ENCODE measurements around the gene ALKBH7. TPM values are rescaled to one million over a fixed set of nuclear protein-coding genes. Genes with fewer than 3 reads are reported as not detected.
"Not testable (repeated sequence)": the region's sequence is repeated elsewhere in the genome, so short reads cannot be mapped to it uniquely, and the experiment has no call there.

The ALKBH7 gene
- total RNA-seq, 1 donor from 2014 or later, result 75.2 TPM

- no peak overlapping the region for H3K4me3 ChIP-seq (ENCODE audit: low read length in 3 of 3)
- H3K27me3 ChIP-seq (ENCODE audit: control insufficient read depth in 3 of 3, insufficient read depth in 3 of 3, low read length in 3 of 3), result no peaks in the 10 kb centered on the region
- no peak overlapping the region for H3K27ac ChIP-seq (ENCODE audit: low read depth, low read length)
- H3K9ac ChIP-seq (ENCODE audit: low read depth in 1 of 3, low read length in 3 of 3), result no peak overlapping the region
- peaks cover 2 to 4% (median 3%) of the 10 kb centered on the region in 3 donors for H3K36me3 ChIP-seq (ENCODE audit: control insufficient read depth in 3 of 3, insufficient read depth in 3 of 3, low read length in 3 of 3)
- no peaks in the 10 kb centered on the region for H3K9me3 ChIP-seq (ENCODE audit: control insufficient read depth in 3 of 3, low read length in 3 of 3)
- H3K4me1 ChIP-seq (ENCODE audit: control insufficient read depth in 3 of 3, insufficient read depth in 3 of 3, low read length in 3 of 3), result peaks cover 14 to 15% (median 15%) of the 10 kb centered on the region in 3 donors
Observed at GRCh38 chr19:6394831-6395230, 22.2 kb downstream of the ALKBH7 start.

- Histone ChIP-seq H3K4me3 (ENCODE audit: low read length in 3 of 3) (no peak overlapping the region), H3K9me3 (ENCODE audit: control insufficient read depth in 3 of 3, low read length in 3 of 3) (no peaks in the 10 kb centered on the region), H3K9ac (ENCODE audit: low read depth in 1 of 3, low read length in 3 of 3) (no peak overlapping the region), H3K27me3 (ENCODE audit: control insufficient read depth in 3 of 3, insufficient read depth in 3 of 3, low read length in 3 of 3) (no peaks in the 10 kb centered on the region), H3K4me1 (ENCODE audit: control insufficient read depth in 3 of 3, insufficient read depth in 3 of 3, low read length in 3 of 3) (peaks cover 14 to 15% (median 15%) of the 10 kb centered on the region in 3 donors), H3K27ac (ENCODE audit: low read depth, low read length) (no peak overlapping the region), H3K36me3 (ENCODE audit: control insufficient read depth in 3 of 3, insufficient read depth in 3 of 3, low read length in 3 of 3) (no peaks in the 10 kb centered on the region)
Observed at GRCh38 chr19:6396305-6396704, 23.7 kb downstream of the ALKBH7 start.

GRCh38 chr19:6400062-6400944, 27.7 kb downstream of the ALKBH7 start:
- H3K9me3 ChIP-seq (ENCODE audit: control insufficient read depth in 3 of 3, low read length in 3 of 3); H3K4me1 ChIP-seq (ENCODE audit: control insufficient read depth in 3 of 3, insufficient read depth in 3 of 3, low read length in 3 of 3); H3K27ac ChIP-seq (ENCODE audit: low read depth, low read length); H3K27me3 ChIP-seq (ENCODE audit: control insufficient read depth in 3 of 3, insufficient read depth in 3 of 3, low read length in 3 of 3); H3K9ac ChIP-seq (ENCODE audit: low read depth in 1 of 3, low read length in 3 of 3); H3K4me3 ChIP-seq (ENCODE audit: low read length in 3 of 3); H3K36me3 ChIP-seq (ENCODE audit: control insufficient read depth in 3 of 3, insufficient read depth in 3 of 3, low read length in 3 of 3): not testable (repeated sequence)

- H3K9ac ChIP-seq (ENCODE audit: low read depth in 1 of 3, low read length in 3 of 3), result no peak overlapping the region
- no peaks in the 10 kb centered on the region for H3K9me3 ChIP-seq (ENCODE audit: control insufficient read depth in 3 of 3, low read length in 3 of 3)
- no peaks in the 10 kb centered on the region for H3K4me1 ChIP-seq (ENCODE audit: control insufficient read depth in 3 of 3, insufficient read depth in 3 of 3, low read length in 3 of 3)
- H3K36me3 ChIP-seq (ENCODE audit: control insufficient read depth in 3 of 3, insufficient read depth in 3 of 3, low read length in 3 of 3), result no peaks in the 10 kb centered on the region
- H3K4me3 ChIP-seq (ENCODE audit: low read length in 3 of 3), result no peak overlapping the region
- H3K27me3 ChIP-seq (ENCODE audit: control insufficient read depth in 3 of 3, insufficient read depth in 3 of 3, low read length in 3 of 3), result no peaks in the 10 kb centered on the region
- H3K27ac ChIP-seq (ENCODE audit: low read depth, low read length), result no peak overlapping the region
Observed at GRCh38 chr19:6402058-6402457, 29.5 kb downstream of the ALKBH7 start.

GRCh38 chr19:6402837-6403608, 30.4 kb downstream of the ALKBH7 start:
- Histone ChIP-seq H3K36me3 (ENCODE audit: control insufficient read depth in 3 of 3, insufficient read depth in 3 of 3, low read length in 3 of 3) (no peaks in the 10 kb centered on the region), H3K9ac (ENCODE audit: low read depth in 1 of 3, low read length in 3 of 3) (no peak overlapping the region), H3K27ac (ENCODE audit: low read depth, low read length) (no peak overlapping the region), H3K27me3 (ENCODE audit: control insufficient read depth in 3 of 3, insufficient read depth in 3 of 3, low read length in 3 of 3) (no peaks in the 10 kb centered on the region), H3K9me3 (ENCODE audit: control insufficient read depth in 3 of 3, low read length in 3 of 3) (no peaks in the 10 kb centered on the region), H3K4me1 (ENCODE audit: control insufficient read depth in 3 of 3, insufficient read depth in 3 of 3, low read length in 3 of 3) (no peaks in the 10 kb centered on the region), H3K4me3 (ENCODE audit: low read length in 3 of 3) (no peak overlapping the region)

- Histone ChIP-seq H3K9me3 (ENCODE audit: control insufficient read depth in 3 of 3, low read length in 3 of 3) (no peaks in the 10 kb centered on the region), H3K27me3 (ENCODE audit: control insufficient read depth in 3 of 3, insufficient read depth in 3 of 3, low read length in 3 of 3) (no peaks in the 10 kb centered on the region)
Observed at GRCh38 chr19:6406401-6406800, 33.8 kb downstream of the ALKBH7 start.

GRCh38 chr19:6409346-6409745, 36.8 kb downstream of the ALKBH7 start:
- no peaks in the 10 kb centered on the region for H3K27me3 ChIP-seq (ENCODE audit: control insufficient read depth in 3 of 3, insufficient read depth in 3 of 3, low read length in 3 of 3)
- H3K36me3 ChIP-seq (ENCODE audit: control insufficient read depth in 3 of 3, insufficient read depth in 3 of 3, low read length in 3 of 3), result peaks cover 4 to 6% (median 4%) of the 10 kb centered on the region in 3 donors
- no peak overlapping the region for H3K9ac ChIP-seq (ENCODE audit: low read depth in 1 of 3, low read length in 3 of 3)

More at GRCh38 chr19:6406401-6406800, 33.8 kb downstream of the ALKBH7 start:
- Histone ChIP-seq H3K4me3 (ENCODE audit: low read length in 3 of 3) (no peak overlapping the region), H3K36me3 (ENCODE audit: control insufficient read depth in 3 of 3, insufficient read depth in 3 of 3, low read length in 3 of 3) (no peaks in the 10 kb centered on the region), H3K27ac (ENCODE audit: low read depth, low read length) (no peak overlapping the region), H3K4me1 (ENCODE audit: control insufficient read depth in 3 of 3, insufficient read depth in 3 of 3, low read length in 3 of 3) (no peaks in the 10 kb centered on the region), H3K9ac (ENCODE audit: low read depth in 1 of 3, low read length in 3 of 3) (no peak overlapping the region)

GRCh38 chr19:6412061-6412446, 39.5 kb downstream of the ALKBH7 start:
- H3K27ac ChIP-seq (ENCODE audit: low read depth, low read length), result no peak overlapping the region

More at GRCh38 chr19:6409346-6409745, 36.8 kb downstream of the ALKBH7 start:
- H3K9me3 ChIP-seq (ENCODE audit: control insufficient read depth in 3 of 3, low read length in 3 of 3), result no peaks in the 10 kb centered on the region
- H3K4me3 ChIP-seq (ENCODE audit: low read length in 3 of 3), result no peak overlapping the region
- H3K27ac ChIP-seq (ENCODE audit: low read depth, low read length), result no peak overlapping the region
- no peaks in the 10 kb centered on the region for H3K4me1 ChIP-seq (ENCODE audit: control insufficient read depth in 3 of 3, insufficient read depth in 3 of 3, low read length in 3 of 3)

GRCh38 chr19:6412447-6413091, 40.0 kb downstream of the ALKBH7 start:
- Histone ChIP-seq H3K27me3 (ENCODE audit: control insufficient read depth in 3 of 3, insufficient read depth in 3 of 3, low read length in 3 of 3) (no peaks in the 10 kb centered on the region), H3K9me3 (ENCODE audit: control insufficient read depth in 3 of 3, low read length in 3 of 3) (no peaks in the 10 kb centered on the region), H3K4me3 (ENCODE audit: low read length in 3 of 3) (no peak overlapping the region), H3K9ac (ENCODE audit: low read depth in 1 of 3, low read length in 3 of 3) (no peak overlapping the region), H3K36me3 (ENCODE audit: control insufficient read depth in 3 of 3, insufficient read depth in 3 of 3, low read length in 3 of 3) (peaks cover 29 to 32% (median 30%) of the 10 kb centered on the region in 3 donors), H3K4me1 (ENCODE audit: control insufficient read depth in 3 of 3, insufficient read depth in 3 of 3, low read length in 3 of 3) (no peaks in the 10 kb centered on the region), H3K27ac (ENCODE audit: low read depth, low read length) (no peak overlapping the region)

More at GRCh38 chr19:6412061-6412446, 39.5 kb downstream of the ALKBH7 start:
- Histone ChIP-seq H3K36me3 (ENCODE audit: control insufficient read depth in 3 of 3, insufficient read depth in 3 of 3, low read length in 3 of 3) (peaks cover 24 to 27% (median 25%) of the 10 kb centered on the region in 3 donors), H3K4me1 (ENCODE audit: control insufficient read depth in 3 of 3, insufficient read depth in 3 of 3, low read length in 3 of 3) (no peaks in the 10 kb centered on the region), H3K27me3 (ENCODE audit: control insufficient read depth in 3 of 3, insufficient read depth in 3 of 3, low read length in 3 of 3) (no peaks in the 10 kb centered on the region), H3K4me3 (ENCODE audit: low read length in 3 of 3) (no peak overlapping the region), H3K9me3 (ENCODE audit: control insufficient read depth in 3 of 3, low read length in 3 of 3) (no peaks in the 10 kb centered on the region), H3K9ac (ENCODE audit: low read depth in 1 of 3, low read length in 3 of 3) (no peak overlapping the region)
